GM12878 (cell line): ENCODE measurements around the gene MSL1. TPM values are rescaled to one million over a fixed set of nuclear protein-coding genes. Genes with fewer than 3 reads are reported as not detected.

ENCODE experiments used
- ATAC-seq: fragments of 200-7000 bp; cut with Tn5 transposase; 3 replicates; pipeline ENCODE4 v1.9.1; 2020; ENCODE audit warnings: mild to moderate bottlenecking, moderate library complexity
- BruUV-seq: library from RNA; stranded (reverse); fragments of 400-500 nt; replicated peaks from 2 replicates; lab custom pipeline; 2021; lab: Mats Ljungman, UMichigan
- CTCF ChIA-PET: fragments of 300-600 bp; sonication (Branson Sonifier 250); formaldehyde crosslinking; extraction: SDS; loops from one replicate; lab custom pipeline; 2021; ENCODE audit warnings: inconsistent platforms; lab: Yijun Ruan, JAX
- POLR2A ChIA-PET: fragments of 350-600 bp; formaldehyde crosslinking; extraction: SDS; loops from one replicate; lab custom pipeline; 2021; ENCODE audit warnings: inconsistent platforms; lab: Charles Lee
- RAD21 ChIA-PET: fragments of 300-600 bp; sonication (Branson Sonifier 250); formaldehyde crosslinking; loops from one replicate; lab custom pipeline; 2023; ENCODE audit warnings: antibody characterized with exemption; ENCODE audit not compliant: unreplicated experiment; lab: Charles Lee
- SMC1A ChIA-PET: fragments of 300-600 bp; sonication (Branson Sonifier 250); formaldehyde crosslinking; loops from one replicate; lab custom pipeline; 2023; ENCODE audit not compliant: unreplicated experiment, uncharacterized antibody; lab: Charles Lee
- DNase-seq: peaks from one replicate; pipeline ENCODE4 v3.0.0-alpha.2; 2011; ENCODE audit warnings: low read depth, low spot score
- FAIRE-seq: peaks from 3 replicates; lab custom pipeline; 2011; peaks lifted over from hg19 to GRCh38; lab: Jason Lieb, UNC
- H2AFZ ChIP-seq: 2 replicates; pipeline ENCODE4 v1.6.0; 2011; ENCODE audit warnings: low read depth, low read length, control low read depth; ENCODE audit not compliant: control insufficient read depth
- H3K27ac ChIP-seq: 2 replicates; pipeline ENCODE4 v1.5.1; 2011; ENCODE audit warnings: control low read depth; ENCODE audit not compliant: control insufficient read depth, insufficient read depth
- H3K27me3 ChIP-seq, 2 experiments: replicated peaks in 1 of 2; 2 replicates each; pipeline versions ENCODE4 v1.6.0 to v1.6.1; 2011; ENCODE audit warnings: low read length in 1 of 2; ENCODE audit not compliant: control insufficient read depth in 2 of 2, insufficient read depth in 2 of 2
- H3K36me3 ChIP-seq, 2 experiments: 2 replicates each; pipeline ENCODE4 v1.5.1; 2011; ENCODE audit warnings: low read length in 1 of 2; ENCODE audit not compliant: control insufficient read depth in 2 of 2, insufficient read depth in 2 of 2
- H3K4me1 ChIP-seq: 2 replicates; pipeline ENCODE4 v1.6.1; 2011; ENCODE audit warnings: mild to moderate bottlenecking, low read length, moderate library complexity, mixed read lengths; ENCODE audit not compliant: control insufficient read depth, insufficient read depth
- H3K4me2 ChIP-seq: 2 replicates; pipeline ENCODE4 v1.6.0; 2011; ENCODE audit warnings: control low read depth; ENCODE audit not compliant: control insufficient read depth, insufficient read depth
- H3K4me3 ChIP-seq: fragments of 200-600 bp; sonication (generic); 2 replicates; pipeline ENCODE4 v1.5.1; 2016
- H3K79me2 ChIP-seq: 2 replicates; pipeline ENCODE4 v1.6.0; 2011; ENCODE audit warnings: low read length; ENCODE audit not compliant: control insufficient read depth, insufficient read depth
- H3K9ac ChIP-seq: 2 replicates; pipeline ENCODE4 v1.8.0; 2011; ENCODE audit warnings: low read length, control low read depth, mixed read lengths; ENCODE audit not compliant: control insufficient read depth, insufficient read depth
- H3K9me3 ChIP-seq: replicated peaks from 3 replicates; pipeline ENCODE4 v1.5.1; 2011; ENCODE audit warnings: mild to moderate bottlenecking, low read length; ENCODE audit not compliant: control insufficient read depth, insufficient read depth
- H4K20me1 ChIP-seq: 2 replicates; pipeline ENCODE4 v1.6.0; 2011; ENCODE audit not compliant: control insufficient read depth, insufficient read depth
- CBX5 ChIP-seq: sonication (generic); IDR thresholded peaks from 2 replicates; pipeline ENCODE4 v1.6.1; 2016; ENCODE audit warnings: low read depth, moderate library complexity, mild to moderate bottlenecking, inconsistent platforms
- HDAC2 ChIP-seq: fragments of 200-600 bp; sonication (generic); IDR thresholded peaks from 2 replicates; pipeline ENCODE4 v1.6.1; 2017
- IRF3 ChIP-seq: fragments of 450-650 bp; IDR thresholded peaks from 2 replicates; pipeline ENCODE4 v1.6.1; 2014; ENCODE audit warnings: mild to moderate bottlenecking
- KDM1A ChIP-seq: fragments of 200-600 bp; sonication (generic); IDR thresholded peaks from 2 replicates; pipeline ENCODE4 v1.6.1; 2016; ENCODE audit warnings: borderline replicate concordance
- MLLT1 ChIP-seq: fragments of 450-650 bp; IDR thresholded peaks from 2 replicates; pipeline ENCODE4 v1.6.1; 2016; ENCODE audit warnings: mild to moderate bottlenecking
- MTA3 ChIP-seq: IDR thresholded peaks from 2 replicates; pipeline ENCODE4 v1.6.1; 2012; ENCODE audit warnings: low read length, inconsistent platforms, borderline replicate concordance
- MYC ChIP-seq: IDR thresholded peaks from 2 replicates; pipeline ENCODE4 v1.6.1; 2011; ENCODE audit warnings: mild to moderate bottlenecking, low read length, moderate library complexity, inconsistent platforms; ENCODE audit not compliant: insufficient read depth, insufficient replicate concordance, insufficient read length, severe bottlenecking
- NFYB ChIP-seq: IDR thresholded peaks from 2 replicates; pipeline ENCODE4 v1.6.1; 2011; ENCODE audit warnings: low read depth, mild to moderate bottlenecking, low read length, improper control_type of control experiment, moderate library complexity; ENCODE audit not compliant: insufficient read depth
- NRF1 ChIP-seq: conservative IDR thresholded peaks from 2 replicates; pipeline ENCODE4 v1.6.1; 2011; ENCODE audit warnings: mild to moderate bottlenecking, low read depth, low read length, improper control_type of control experiment
- PAX8 ChIP-seq: fragments of 450-650 bp; IDR thresholded peaks from 2 replicates; pipeline ENCODE4 v1.6.1; 2017; ENCODE audit warnings: mild to moderate bottlenecking, moderate library complexity
- SKIL ChIP-seq: fragments of 450-650 bp; IDR thresholded peaks from 2 replicates; pipeline ENCODE4 v1.6.1; 2017; ENCODE audit warnings: mild to moderate bottlenecking, low read depth, inconsistent platforms; ENCODE audit not compliant: poor library complexity, severe bottlenecking
- SMAD5 ChIP-seq: IDR thresholded peaks from 2 replicates; pipeline ENCODE4 v1.6.1; 2016; ENCODE audit warnings: antibody characterized with exemption, low read depth
- SUZ12 ChIP-seq: fragments of 200-600 bp; sonication (generic); IDR thresholded peaks from one replicate; pipeline ENCODE4 v1.6.1; 2018; ENCODE audit warnings: antibody characterized with exemption, mild to moderate bottlenecking; ENCODE audit not compliant: unreplicated experiment
- WRNIP1 ChIP-seq: IDR thresholded peaks from 2 replicates; pipeline ENCODE4 v1.6.1; 2011; ENCODE audit warnings: low read depth, low read length, improper control_type of control experiment, borderline replicate concordance
- ZBTB4 ChIP-seq: fragments of 450-650 bp; formaldehyde crosslinking; IDR thresholded peaks from 2 replicates; pipeline ENCODE4 v1.4.0; 2022; ENCODE audit warnings: mild to moderate bottlenecking, moderate library complexity
- ZNF622 ChIP-seq: fragments of 450-650 bp; IDR thresholded peaks from 2 replicates; pipeline ENCODE4 v1.6.1; 2017; ENCODE audit warnings: mild to moderate bottlenecking, inconsistent platforms
- WGBS: methylation state at CpG from one replicate; pipeline ENCODE4 v1.1.6; 2016; ENCODE audit warnings: low lambda C conversion rate; ENCODE audit not compliant: insufficient replicate concordance, insufficient coverage; ENCODE audit errors: missing lambda C conversion rate; 5-methylcytosine and 5-hydroxymethylcytosine counted together
- in situ Hi-C: fragments of 300-500 bp; cut with MboI; formaldehyde crosslinking; loops from 9 replicates; pipeline ENCODE4 v1.14.3; 2018; ENCODE audit warnings: mixed read lengths
- intact Hi-C: fragments of 100-400 bp; cut with micrococcal nuclease; formaldehyde crosslinking; loops from one replicate; pipeline ENCODE4 v1.14.2; 2022; ENCODE audit not compliant: unreplicated experiment
- polyA plus RNA-seq, 11 experiments: library from polyadenylated mRNA; depleted of rRNA in 4 of 11; unstranded in 6 of 11; stranded (reverse) in 5 of 11; fragments of >200 nt; fragmentation: Nextera tagmentation in 4 of 11; fragmentation: Illumina TruSeq in 1 of 11; extraction: Ambion mirVana in 4 of 11; extraction: Trizol in 1 of 11; gene quantifications; 1 replicate in 1 of 11; 2 replicates in 10 of 11; pipeline versions ENCODE4 v1.2.1 to v1.2.3, GENCODE V29; 2011 to 2016; ENCODE audit warnings: inconsistent platforms in 2 of 11, missing spikeins in 2 of 11, low read depth in 1 of 11
- total RNA-seq, 4 experiments: library from RNA; depleted of rRNA in 3 of 4; stranded (reverse); fragments of >200 nt in 3 of 4; fragmentation: Illumina TruSeq in 1 of 4; extraction: Trizol in 1 of 4; gene quantifications; 2 replicates each; pipeline versions ENCODE4 v1.2.1 to v1.2.3, GENCODE V29; 2013 to 2021

The MSL1 gene
- total and polyA plus RNA-seq, 10 of the 15 experiments (the other 5 are each of a cell fraction or from before 2014, with no cell fraction given) = 6.1 to 95.2 (median 51.8) TPM

GRCh38 chr17:40112191-40112711 is 9.5 kb upstream of the MSL1 start:
- DNase-seq = no peak
- POLR2A ChIA-PET = interaction anchor here (0.5 to 5.8 kb wide), 16 partner anchors 7 to 176 kb away, joined by 3 to 52 read pairs (median 4); partner anchors contain the start of genes CDC6, CSF3, MSL1 and NR1D1
- CTCF ChIA-PET = interaction anchor here (0.9 to 7.9 kb wide), 56 partner anchors 13 to 490 kb away, joined by 3 to 367 read pairs (median 7); partner anchors contain the start of genes CASC3, CDC6, CSF3 and MED24
- SMC1A ChIA-PET = interaction anchor here (0.7 to 8.0 kb wide), 46 partner anchors 11 to 420 kb away, joined by 3 to 177 read pairs (median 6); partner anchors contain the start of genes CASC3, CDC6, CSF3 and MED24
- Histone ChIP-seq H3K27ac (no peak overlapping the region), H4K20me1 (no peaks in the 10 kb centered on the region), H3K27me3 (no peaks in the 10 kb centered on the region), H3K36me3 (no peaks in the 10 kb centered on the region), H3K4me2 (peak overlapping the region; percentile 79; the same call in 1 of the 2 replicates), H3K9ac (no peak overlapping the region), H3K9me3 (no peaks in the 10 kb centered on the region), H3K4me3 (no peak overlapping the region), H3K4me1 (peaks cover 38% of the 10 kb centered on the region), H3K79me2 (no peaks in the 10 kb centered on the region), H2AFZ (peak overlapping the region; percentile 96)
- RAD21 ChIA-PET = interaction anchor here (0.6 to 7.0 kb wide), 40 partner anchors 9 to 420 kb away, joined by 3 to 246 read pairs (median 8); partner anchors contain the start of genes CASC3, CSF3, MED24 and MSL1
- WGBS = 17% methylated on average over 2 of the region's 2 CpGs
- no peak for ATAC-seq
- no TSS peak for BruUV-seq
- in situ Hi-C loops = loop anchor here (5.0 kb wide), 2 partner anchors 55 to 175 kb away; partner anchors contain the start of gene CDC6
- intact Hi-C loops = loop anchor here (1.0 to 5.0 kb wide), 3 partner anchors 12 to 180 kb away; partner anchors contain the start of gene NR1D1
- no peak for FAIRE-seq
- TF ChIP-seq SKIL (no peak), SMAD5 (no peak), NRF1 (no peak), ZBTB4 (CRISPR knock-in tag) (no peak), MTA3 (no peak), HDAC2 (no peak), SUZ12 (no peak), IRF3 (no peak), WRNIP1 (no peak), MLLT1 (no peak), NFYB (no peak), KDM1A (no peak), PAX8 (no peak), CBX5 (no peak), ZNF622 (no peak), MYC (no peak)
